GM12878 (cell line): Measurements from ENCODE around the gene SHQ1. TPM values are rescaled to one million over a fixed set of nuclear protein-coding genes. Genes with fewer than 3 reads are reported as not detected.

Experiments
- CEBPB ChIP-seq, 2 experiments: fragments of 150-350 bp in 1 of 2; IDR thresholded peaks; 2 replicates each; pipeline ENCODE4 v1.6.1; 2012 to 2014; ENCODE audit warnings: low read depth in 2 of 2, low read length in 2 of 2, borderline replicate concordance in 1 of 2, inconsistent platforms in 1 of 2
- KDM1A ChIP-seq: fragments of 200-600 bp; sonication (generic); IDR thresholded peaks from 2 replicates; pipeline ENCODE4 v1.6.1; 2016; ENCODE audit warnings: borderline replicate concordance
- MYB ChIP-seq: fragments of 150-350 bp; IDR thresholded peaks from 2 replicates; pipeline ENCODE4 v1.6.1; 2014; ENCODE audit warnings: mild to moderate bottlenecking, low read depth, low read length, borderline replicate concordance
- SMAD1 ChIP-seq: fragments of 450-650 bp; IDR thresholded peaks from 2 replicates; pipeline ENCODE4 v1.6.1; 2018; ENCODE audit warnings: mild to moderate bottlenecking, low read depth; ENCODE audit not compliant: partially characterized antibody
- TARDBP ChIP-seq: IDR thresholded peaks from 2 replicates; pipeline ENCODE4 v1.6.1; 2016; ENCODE audit warnings: borderline replicate concordance
- polyA plus RNA-seq, 11 experiments: library from polyadenylated mRNA; depleted of rRNA in 4 of 11; unstranded in 6 of 11; stranded (reverse) in 5 of 11; fragments of >200 nt; fragmentation: Nextera tagmentation in 4 of 11; fragmentation: Illumina TruSeq in 1 of 11; extraction: Ambion mirVana in 4 of 11; extraction: Trizol in 1 of 11; gene quantifications; 1 replicate in 1 of 11; 2 replicates in 10 of 11; pipeline versions ENCODE4 v1.2.1 to v1.2.3, GENCODE V29; 2011 to 2016; ENCODE audit warnings: inconsistent platforms in 2 of 11, missing spikeins in 2 of 11, low read depth in 1 of 11
- total RNA-seq, 4 experiments: library from RNA; depleted of rRNA in 3 of 4; stranded (reverse); fragments of >200 nt in 3 of 4; fragmentation: Illumina TruSeq in 1 of 4; extraction: Trizol in 1 of 4; gene quantifications; 2 replicates each; pipeline versions ENCODE4 v1.2.1 to v1.2.3, GENCODE V29; 2013 to 2021
- TF ChIP-seq, protein P1 (sequence below): IDR thresholded peaks from 2 replicates; pipeline ENCODE4 v1.6.1; 2012; ENCODE audit warnings: low read depth, low read length, improper control_type of control experiment
- TF ChIP-seq, protein P2 (sequence below): fragments of 450-650 bp; IDR thresholded peaks from 2 replicates; pipeline ENCODE4 v1.6.1; 2017; ENCODE audit warnings: borderline replicate concordance
- TF ChIP-seq, protein P3 (sequence below): fragments of 450-650 bp; formaldehyde crosslinking; IDR thresholded peaks from 2 replicates; pipeline ENCODE4 v1.5.0; 2022; ENCODE audit warnings: mild to moderate bottlenecking, missing genetic modification characterization

The SHQ1 gene
- total and polyA plus RNA-seq, 10 of the 15 experiments (the other 5 are each of a cell fraction or from before 2014, with no cell fraction given): 12.6 to 51.7 (median 24.5) TPM

DNA sequence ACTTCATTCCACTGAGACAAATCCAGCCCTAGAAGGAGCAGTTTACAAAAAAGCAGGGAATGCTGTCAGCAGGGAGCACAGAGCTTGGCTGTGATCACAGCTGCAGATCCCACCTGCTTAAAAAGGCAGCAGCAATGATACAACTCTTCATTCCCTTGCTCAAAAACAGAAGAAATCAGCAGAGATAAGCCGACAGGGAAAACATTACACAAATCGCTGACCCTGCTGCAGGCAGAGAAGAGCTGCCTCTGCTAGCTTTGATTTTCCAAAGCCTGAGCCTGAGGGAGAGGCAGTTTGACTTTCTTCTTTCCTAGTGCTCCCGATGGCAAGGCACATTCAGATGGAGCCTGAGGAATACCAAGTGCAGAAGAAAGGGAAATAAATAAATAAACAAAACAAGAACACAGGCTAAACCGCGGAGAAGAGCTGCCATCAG is 80.2 kb downstream of the SHQ1 start (continued):
- TF ChIP-seq, protein P1, sequence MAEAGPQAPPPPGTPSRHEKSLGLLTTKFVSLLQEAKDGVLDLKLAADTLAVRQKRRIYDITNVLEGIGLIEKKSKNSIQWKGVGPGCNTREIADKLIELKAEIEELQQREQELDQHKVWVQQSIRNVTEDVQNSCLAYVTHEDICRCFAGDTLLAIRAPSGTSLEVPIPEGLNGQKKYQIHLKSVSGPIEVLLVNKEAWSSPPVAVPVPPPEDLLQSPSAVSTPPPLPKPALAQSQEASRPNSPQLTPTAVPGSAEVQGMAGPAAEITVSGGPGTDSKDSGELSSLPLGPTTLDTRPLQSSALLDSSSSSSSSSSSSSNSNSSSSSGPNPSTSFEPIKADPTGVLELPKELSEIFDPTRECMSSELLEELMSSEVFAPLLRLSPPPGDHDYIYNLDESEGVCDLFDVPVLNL: no peak
- TF ChIP-seq, protein P2, sequence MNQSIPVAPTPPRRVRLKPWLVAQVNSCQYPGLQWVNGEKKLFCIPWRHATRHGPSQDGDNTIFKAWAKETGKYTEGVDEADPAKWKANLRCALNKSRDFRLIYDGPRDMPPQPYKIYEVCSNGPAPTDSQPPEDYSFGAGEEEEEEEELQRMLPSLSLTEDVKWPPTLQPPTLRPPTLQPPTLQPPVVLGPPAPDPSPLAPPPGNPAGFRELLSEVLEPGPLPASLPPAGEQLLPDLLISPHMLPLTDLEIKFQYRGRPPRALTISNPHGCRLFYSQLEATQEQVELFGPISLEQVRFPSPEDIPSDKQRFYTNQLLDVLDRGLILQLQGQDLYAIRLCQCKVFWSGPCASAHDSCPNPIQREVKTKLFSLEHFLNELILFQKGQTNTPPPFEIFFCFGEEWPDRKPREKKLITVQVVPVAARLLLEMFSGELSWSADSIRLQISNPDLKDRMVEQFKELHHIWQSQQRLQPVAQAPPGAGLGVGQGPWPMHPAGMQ: no peak
- no peak for TF ChIP-seq KDM1A
- no peak for TF ChIP-seq CEBPB (IDR thresholded peaks at IDR 0.05; ENCODE audit: borderline replicate concordance in 1 of 2, low read depth in 2 of 2, low read length in 2 of 2)
- no peak for TF ChIP-seq MYB
- TF ChIP-seq, protein P3, sequence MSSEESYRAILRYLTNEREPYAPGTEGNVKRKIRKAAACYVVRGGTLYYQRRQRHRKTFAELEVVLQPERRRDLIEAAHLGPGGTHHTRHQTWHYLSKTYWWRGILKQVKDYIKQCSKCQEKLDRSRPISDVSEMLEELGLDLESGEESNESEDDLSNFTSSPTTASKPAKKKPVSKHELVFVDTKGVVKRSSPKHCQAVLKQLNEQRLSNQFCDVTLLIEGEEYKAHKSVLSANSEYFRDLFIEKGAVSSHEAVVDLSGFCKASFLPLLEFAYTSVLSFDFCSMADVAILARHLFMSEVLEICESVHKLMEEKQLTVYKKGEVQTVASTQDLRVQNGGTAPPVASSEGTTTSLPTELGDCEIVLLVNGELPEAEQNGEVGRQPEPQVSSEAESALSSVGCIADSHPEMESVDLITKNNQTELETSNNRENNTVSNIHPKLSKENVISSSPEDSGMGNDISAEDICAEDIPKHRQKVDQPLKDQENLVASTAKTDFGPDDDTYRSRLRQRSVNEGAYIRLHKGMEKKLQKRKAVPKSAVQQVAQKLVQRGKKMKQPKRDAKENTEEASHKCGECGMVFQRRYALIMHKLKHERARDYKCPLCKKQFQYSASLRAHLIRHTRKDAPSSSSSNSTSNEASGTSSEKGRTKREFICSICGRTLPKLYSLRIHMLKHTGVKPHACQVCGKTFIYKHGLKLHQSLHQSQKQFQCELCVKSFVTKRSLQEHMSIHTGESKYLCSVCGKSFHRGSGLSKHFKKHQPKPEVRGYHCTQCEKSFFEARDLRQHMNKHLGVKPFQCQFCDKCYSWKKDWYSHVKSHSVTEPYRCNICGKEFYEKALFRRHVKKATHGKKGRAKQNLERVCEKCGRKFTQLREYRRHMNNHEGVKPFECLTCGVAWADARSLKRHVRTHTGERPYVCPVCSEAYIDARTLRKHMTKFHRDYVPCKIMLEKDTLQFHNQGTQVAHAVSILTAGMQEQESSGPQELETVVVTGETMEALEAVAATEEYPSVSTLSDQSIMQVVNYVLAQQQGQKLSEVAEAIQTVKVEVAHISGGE: no peak
- no peak for TF ChIP-seq TARDBP
- TF ChIP-seq SMAD1: no peak
